Psoas muscle (tissue), 8 donors: ENCODE results near the gene TARBP1. TPM values are rescaled to one million over a fixed set of nuclear protein-coding genes. Genes with fewer than 3 reads are reported as not detected.

Experiments used
- ATAC-seq, 4 donors: fragments of 200-7000 bp; cut with Tn5 transposase; one replicate each; pipeline ENCODE4 v1.9.1; 2020; ENCODE audit warnings: moderate library complexity in 3 of 4, mild to moderate bottlenecking in 2 of 4
- DNase-seq, 2 donors: peaks; one replicate each; pipeline ENCODE4 v3.0.0-alpha.2; 2020
- H3K27ac ChIP-seq: fragments of 200-600 bp; one replicate; pipeline ENCODE4 v1.8.0; 2022
- H3K27me3 ChIP-seq, 3 donors: fragments of 200-600 bp in 1 of 3; one replicate each; pipeline versions ENCODE4 v1.6.1 to v1.8.0; 2013 to 2022; ENCODE audit warnings: low read length in 2 of 3, mild to moderate bottlenecking in 2 of 3, moderate library complexity in 1 of 3; ENCODE audit not compliant: insufficient read depth in 3 of 3
- H3K36me3 ChIP-seq, 2 donors: fragments of 200-600 bp in 1 of 2; one replicate each; pipeline versions ENCODE4 v1.6.1 to v1.8.0; 2013 to 2022; ENCODE audit warnings: low read depth in 1 of 2, mild to moderate bottlenecking in 1 of 2, moderate library complexity in 1 of 2; ENCODE audit not compliant: insufficient read depth in 1 of 2
- H3K4me1 ChIP-seq: fragments of 200-600 bp; one replicate; pipeline ENCODE4 v1.8.0; 2022
- H3K4me3 ChIP-seq: fragments of 200-600 bp; one replicate; pipeline ENCODE4 v1.8.0; 2022; ENCODE audit warnings: mild to moderate bottlenecking
- H3K9me3 ChIP-seq: fragments of 200-600 bp; one replicate; pipeline ENCODE4 v1.8.0; 2022
- WGBS, 3 donors: extraction: QIAGEN DNeasy Blood & Tissue Kit; methylation state at CpG; one replicate each; pipeline versions ENCODE4 v1.1.6 to v1.1.7; 2013; 5-methylcytosine and 5-hydroxymethylcytosine counted together
- intact Hi-C, 2 donors: fragments of 100-400 bp; cut with DNase I; formaldehyde crosslinking; loops; one replicate each; pipeline versions ENCODE4 v1.11.0 to v1.14.2; 2022
- polyA plus RNA-seq, 3 donors: library from polyadenylated mRNA; stranded (reverse); fragments of 200-250 nt; gene quantifications; one replicate each; pipeline ENCODE4 v1.2.3, GENCODE V29; 2013
- total RNA-seq, 4 donors: library from RNA; stranded (reverse); fragmentation: NEBNext Ultra II Directional in 2 of 4; extraction: Animal tissue kit (Norgen Biotek cat#: 25700) in 2 of 4; gene quantifications; one replicate each; pipeline versions ENCODE4 v1.2.1 to v1.2.4, GENCODE V29; 2021 to 2023
- TF ChIP-seq, protein P1 (sequence below): fragments of 200-600 bp; IDR thresholded peaks from one replicate; pipeline ENCODE4 v1.8.0; 2022; ENCODE audit warnings: antibody characterized with exemption
- donor health status: healthy with polysubstance abuse.
- donor health status: DM: no; HTN: no; CAD: no; lungs with moderate emphysema.
- donor health status: Bipolar disorder and iron deficiency.
- donor health status: healthy.
- donor health status: DM: yes; HTN: yes; CAD: no.
- donor health status: DM: no; HTN: no; CAD: no.
- donor health status: DM: no; HTN: no; CAD: no.
- donor health status: DM: yes; HTN: yes; CAD: no.

TARBP1 gene
- total and polyA plus RNA-seq, 7 donors, result 5.8 to 10.5 (median 8.5) TPM

DNA sequence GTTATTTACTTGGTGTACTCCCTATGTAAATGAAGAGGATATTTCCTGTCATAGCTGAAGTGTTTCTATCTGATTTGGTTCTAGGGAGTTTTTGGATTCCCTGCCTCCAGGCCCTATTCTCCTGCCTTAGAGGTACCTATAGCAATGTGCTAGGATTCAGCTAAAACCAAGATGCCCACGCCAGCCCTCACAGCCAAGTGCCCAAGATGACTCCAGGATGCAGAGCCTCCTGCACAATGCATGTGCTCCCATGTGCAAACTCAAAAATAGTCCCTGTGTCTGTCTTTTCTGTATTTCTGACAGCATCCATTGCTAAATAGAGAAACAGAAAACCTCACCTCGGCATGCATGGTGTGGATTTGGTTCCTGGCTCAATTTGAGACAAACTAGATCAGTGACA lies 887 bp upstream of the TARBP1 start:
- no peaks in the 10 kb centered on the region for H3K27me3 ChIP-seq
- ATAC-seq, result no peak
- peaks cover 4% of the 10 kb centered on the region for H3K4me1 ChIP-seq
- no peaks in the 10 kb centered on the region for H3K9me3 ChIP-seq
- H3K4me3 ChIP-seq, result no peak overlapping the region
- DNase-seq, result no peak
- intact Hi-C loops, result no loop called here
- whole genome bisulfite sequencing, 3 donors, result 60 to 82% (median 73%) methylated on average over 2 of the region's 2 CpGs
- TF ChIP-seq, protein P1, sequence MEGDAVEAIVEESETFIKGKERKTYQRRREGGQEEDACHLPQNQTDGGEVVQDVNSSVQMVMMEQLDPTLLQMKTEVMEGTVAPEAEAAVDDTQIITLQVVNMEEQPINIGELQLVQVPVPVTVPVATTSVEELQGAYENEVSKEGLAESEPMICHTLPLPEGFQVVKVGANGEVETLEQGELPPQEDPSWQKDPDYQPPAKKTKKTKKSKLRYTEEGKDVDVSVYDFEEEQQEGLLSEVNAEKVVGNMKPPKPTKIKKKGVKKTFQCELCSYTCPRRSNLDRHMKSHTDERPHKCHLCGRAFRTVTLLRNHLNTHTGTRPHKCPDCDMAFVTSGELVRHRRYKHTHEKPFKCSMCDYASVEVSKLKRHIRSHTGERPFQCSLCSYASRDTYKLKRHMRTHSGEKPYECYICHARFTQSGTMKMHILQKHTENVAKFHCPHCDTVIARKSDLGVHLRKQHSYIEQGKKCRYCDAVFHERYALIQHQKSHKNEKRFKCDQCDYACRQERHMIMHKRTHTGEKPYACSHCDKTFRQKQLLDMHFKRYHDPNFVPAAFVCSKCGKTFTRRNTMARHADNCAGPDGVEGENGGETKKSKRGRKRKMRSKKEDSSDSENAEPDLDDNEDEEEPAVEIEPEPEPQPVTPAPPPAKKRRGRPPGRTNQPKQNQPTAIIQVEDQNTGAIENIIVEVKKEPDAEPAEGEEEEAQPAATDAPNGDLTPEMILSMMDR, result no peak
- no peak overlapping the region for H3K27ac ChIP-seq
- H3K36me3 ChIP-seq, result no peaks in the 10 kb centered on the region

GRCh38 chr1:234479310-234479559 lies 256 bp upstream of the TARBP1 start:
- WGBS, 3 donors, result 15 to 18% (median 18%) methylated on average over 5 of the region's 5 CpGs
- peaks cover 4% of the 10 kb centered on the region for H3K4me1 ChIP-seq
- H3K36me3 ChIP-seq, result no peaks in the 10 kb centered on the region
- DNase-seq, result no peak
- peak overlapping the region; percentile 92 for H3K27ac ChIP-seq
- no peaks in the 10 kb centered on the region for H3K9me3 ChIP-seq
- intact Hi-C loops, result no loop called here
- TF ChIP-seq, protein P1, result no peak
- no peaks in the 10 kb centered on the region for H3K27me3 ChIP-seq
- peak overlapping the region; percentile 94 for H3K4me3 ChIP-seq
- no peak for ATAC-seq

- peak overlapping the region; percentile 94 for H3K4me3 ChIP-seq
- intact Hi-C loops, result no loop called here
- H3K4me1 ChIP-seq, result peaks cover 4% of the 10 kb centered on the region
- H3K27me3 ChIP-seq, result no peaks in the 10 kb centered on the region
- ATAC-seq, result peak; percentile 56 to 76 (median 70)
- WGBS, 3 donors, result 0 to 1% (median 0%) methylated on average over 29 to 43 of the region's 43 CpGs
- H3K36me3 ChIP-seq, result no peaks in the 10 kb centered on the region
- TF ChIP-seq, protein P1, result no peak
- H3K27ac ChIP-seq, result peak overlapping the region; percentile 92
- no peaks in the 10 kb centered on the region for H3K9me3 ChIP-seq
- peak in 1 of 2 donors; percentile 71 for DNase-seq
These were observed 863 bp downstream of the TARBP1 start for GRCh38 chr1:234478152-234478480.

DNA sequence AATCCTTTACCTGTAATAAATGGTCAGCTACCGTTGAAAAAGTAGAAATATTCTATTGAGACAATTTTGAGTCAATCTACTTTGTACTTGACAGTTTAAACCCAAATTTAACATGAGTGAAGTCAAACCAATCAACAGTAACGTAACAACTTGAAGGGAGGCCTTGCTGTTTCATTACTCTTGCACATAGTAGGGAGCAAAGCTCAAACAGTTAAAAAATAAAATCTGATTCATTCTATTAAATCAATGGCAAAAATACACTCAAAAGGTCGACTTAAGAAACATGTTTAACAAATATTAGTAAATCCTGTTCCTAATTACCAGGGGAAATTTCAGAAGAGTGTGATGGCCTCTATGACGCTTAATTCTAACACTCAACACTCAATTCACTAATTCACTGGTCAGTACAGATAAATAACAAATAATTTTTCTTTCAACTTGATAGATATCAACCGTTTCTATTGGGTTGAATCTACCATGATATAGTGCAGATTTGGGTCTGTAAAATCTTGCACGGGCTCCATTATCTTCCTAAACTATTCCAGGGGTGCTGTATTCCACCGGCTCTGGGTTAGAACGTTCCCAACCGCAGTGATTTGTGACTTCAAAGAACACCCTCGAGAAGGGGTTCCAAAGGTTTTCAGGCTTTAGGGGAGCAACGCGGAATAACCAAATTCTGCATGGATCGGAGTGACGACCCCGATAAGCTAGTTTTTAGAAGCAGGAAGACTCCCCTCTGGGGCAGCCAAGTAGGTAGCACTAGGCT lies 1.4 kb downstream of the TARBP1 start:
- intact Hi-C loops, result no loop called here
- H3K27me3 ChIP-seq, result no peaks in the 10 kb centered on the region
- DNase-seq, result no peak
- H3K4me3 ChIP-seq, result peak overlapping the region; percentile 94
- TF ChIP-seq, protein P1, result no peak
- no peaks in the 10 kb centered on the region for H3K9me3 ChIP-seq
- peak overlapping the region; percentile 92 for H3K27ac ChIP-seq
- WGBS, 3 donors, result 22 to 27% (median 23%) methylated on average over 15 of the region's 15 CpGs
- H3K4me1 ChIP-seq, result peaks cover 4% of the 10 kb centered on the region
- no peaks in the 10 kb centered on the region for H3K36me3 ChIP-seq
- no peak for ATAC-seq

GRCh38 chr1:234476172-234476571 lies 2.8 kb downstream of the TARBP1 start:
- H3K27me3 ChIP-seq, result no peaks in the 10 kb centered on the region
- DNase-seq (no peak), ATAC-seq (no peak)
- H3K4me3 ChIP-seq, result no peak overlapping the region
- no peaks in the 10 kb centered on the region for H3K9me3 ChIP-seq
- WGBS, 3 donors, result 71 to 91% (median 82%) methylated on average over 5 of the region's 5 CpGs
- H3K27ac ChIP-seq, result no peak overlapping the region
- H3K4me1 ChIP-seq, result peaks cover 4% of the 10 kb centered on the region
- TF ChIP-seq, protein P1, result no peak
- H3K36me3 ChIP-seq, result no peaks in the 10 kb centered on the region
- intact Hi-C loops, result no loop called here
